ENCODE data around the gene MAGOH. TPM values are rescaled to one million over a fixed set of nuclear protein-coding genes. Genes with fewer than 3 reads are reported as not detected.

The MAGOH gene
- total and polyA plus RNA-seq, 9 of the 15 experiments (the other 6 are each of a cell fraction or from before 2014, with no cell fraction given): 102 to 342 (median 135) TPM

GRCh38 chr1:53281133-53281532, 42.8 kb upstream of the MAGOH start:
- Histone ChIP-seq H3K4me1 (replicated peaks in 1 of 2; ENCODE audit: control insufficient read depth in 2 of 2, insufficient read depth in 2 of 2, low read length in 2 of 2) (no peaks in the 10 kb centered on the region), H3K27ac (ENCODE audit: extremely low read depth, low read depth, low read length) (no peak overlapping the region), H3K4me2 (ENCODE audit: insufficient read depth, low read length) (no peak overlapping the region), H4K20me1 (replicated peaks; ENCODE audit: control insufficient read depth, insufficient read depth, low read length) (peaks cover 8% of the 10 kb centered on the region; the same call in 1 of the 2 replicates), H3K79me2 (ENCODE audit: control insufficient read depth, insufficient read depth, low read length) (no peaks in the 10 kb centered on the region), H3K27me3 (ENCODE audit: control insufficient read depth in 2 of 2, insufficient read depth in 2 of 2, low read length in 2 of 2) (no peaks in the 10 kb centered on the region), H3K9ac (ENCODE audit: insufficient read depth in 1 of 2, low read depth in 2 of 2, low read length in 2 of 2) (no peak overlapping the region), H2AFZ (ENCODE audit: low read depth, low read length) (no peak overlapping the region), H3K4me3 (no peak overlapping the region), H3K36me3 (ENCODE audit: control insufficient read depth, insufficient read depth, low read length) (peaks cover 83% of the 10 kb centered on the region), H3K9me1 (ENCODE audit: control insufficient read depth, insufficient read depth, low read length) (no peaks in the 10 kb centered on the region), H3K9me3 (replicated peaks; ENCODE audit: control insufficient read depth, insufficient read depth, low read depth, low read length) (no peaks in the 10 kb centered on the region)
- intact Hi-C loops (cut with micrococcal nuclease): no loop called here
- no TSS peak for BruUV-seq (replicated peaks)
- 87% methylated on average over 9 of the region's 9 CpGs for WGBS (ENCODE audit: insufficient coverage, low coverage, missing lambda C conversion rate)
- in situ Hi-C loops (cut with MboI): no loop called here
- POLR2A ChIA-PET: interaction anchor here (0.8 kb wide), 1 partner anchor 14 kb away, joined by 3 read pairs; no protein-coding TSS in a partner anchor
- CTCF ChIA-PET (ENCODE audit: low intra/inter-chr PET ratio): interaction anchor here (5.9 kb wide), 1 partner anchor 111 kb away, joined by 123 read pairs; no protein-coding TSS in a partner anchor
- FAIRE-seq: no peak
- no peak for DNase-seq (ENCODE audit: extremely low read depth in 1 of 4, low spot score in 3 of 4)
- no peak for TF ChIP-seq ZNF507 (tag; conservative IDR thresholded peaks at IDR 0.05)
- no peak for TF ChIP-seq TEAD4 (IDR thresholded peaks at IDR 0.05; ENCODE audit: low read length)
- no peak for TF ChIP-seq TEAD4 (CRISPR knock-in tag; IDR thresholded peaks at IDR 0.05; ENCODE audit: borderline replicate concordance)
- no peak for TF ChIP-seq SAFB2 (IDR thresholded peaks at IDR 0.05; ENCODE audit: borderline replicate concordance, low read depth, low read length, severe bottlenecking)
- no peak for TF ChIP-seq PRMT5 (CRISPR knock-in tag; IDR thresholded peaks at IDR 0.05)
- no peak for TF ChIP-seq KDM4B (IDR thresholded peaks at IDR 0.05; ENCODE audit: borderline replicate concordance in 2 of 2, low read depth in 1 of 2)
- TF ChIP-seq RB1 (IDR thresholded peaks at IDR 0.05; ENCODE audit: low read depth): no peak
- TF ChIP-seq NCOA1 (IDR thresholded peaks at IDR 0.05; ENCODE audit: low read depth): no peak
- no peak for TF ChIP-seq NCOA6 (IDR thresholded peaks at IDR 0.05)
- TF ChIP-seq MYNN (IDR thresholded peaks at IDR 0.05): no peak
- no peak for TF ChIP-seq MYNN (CRISPR knock-in tag; IDR thresholded peaks at IDR 0.05)
- TF ChIP-seq ZC3H11A (IDR thresholded peaks at IDR 0.05; ENCODE audit: low read depth, low read length): no peak
- TF ChIP-seq POLR2A (conservative IDR thresholded peaks at IDR 0.05): no peak
- no peak for ATAC-seq

All from K562 (cell line).